IPS-18c (cell line): ENCODE results near the gene GCH1.
A peak's percentile ranks its signal among the peaks of the same experiment; 100 is the strongest.
"Not testable (repeated sequence)": the region's sequence is repeated elsewhere in the genome, so short reads cannot be mapped to it uniquely, and the experiment has no call there.

ENCODE experiments used
- H3K4me3 ChIP-seq: 2 replicates; pipeline ENCODE4 v1.7.0; 2013; ENCODE audit warnings: low read depth, mild to moderate bottlenecking, low read length, moderate library complexity; ENCODE audit not compliant: insufficient read depth
- H3K9me3 ChIP-seq: one replicate; pipeline ENCODE4 v1.6.1; 2013; ENCODE audit warnings: mild to moderate bottlenecking, low read length, moderate library complexity; ENCODE audit not compliant: control insufficient read depth, insufficient read depth

GCH1 gene

GRCh38 chr14:54881761-54882401, 20.7 kb downstream of the GCH1 start:
- Histone ChIP-seq H3K4me3 (no peak overlapping the region), H3K9me3 (no peaks in the 10 kb centered on the region)

DNA sequence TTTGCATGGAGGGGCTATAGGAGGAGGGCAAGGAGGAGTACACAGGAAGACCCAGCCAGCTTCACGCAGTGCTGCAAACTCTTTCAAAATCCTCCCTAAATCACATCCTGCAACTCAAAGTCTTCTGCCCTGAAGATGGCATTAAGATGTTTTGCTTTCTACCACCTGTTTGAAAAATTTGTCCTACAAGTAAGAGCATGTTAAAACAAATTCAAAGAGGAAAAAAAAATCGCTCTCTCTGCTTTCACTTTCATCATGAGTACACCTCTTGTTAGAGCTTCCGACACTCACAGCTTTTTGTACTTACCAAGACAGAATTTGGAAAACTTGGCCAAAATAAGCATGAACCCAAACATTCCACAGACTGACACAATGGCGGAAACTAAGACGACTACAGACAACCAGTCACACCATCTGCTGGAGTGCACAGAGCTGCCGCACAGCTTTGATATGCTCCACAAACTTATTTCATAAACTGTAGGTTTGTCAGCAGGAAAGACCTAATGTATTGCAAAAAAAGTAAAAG, 21.3 kb downstream of the GCH1 start:
- H3K4me3 ChIP-seq, result no peak overlapping the region
- H3K9me3 ChIP-seq, result no peaks in the 10 kb centered on the region

- Histone ChIP-seq H3K9me3 (no peaks in the 10 kb centered on the region), H3K4me3 (no peak overlapping the region)
These were observed 25.0 kb downstream of the GCH1 start for GRCh38 chr14:54877703-54878021.

- H3K4me3 ChIP-seq, result no peak overlapping the region
- no peaks in the 10 kb centered on the region for H3K9me3 ChIP-seq
These were observed 25.5 kb downstream of the GCH1 start for GRCh38 chr14:54877015-54877702.

DNA sequence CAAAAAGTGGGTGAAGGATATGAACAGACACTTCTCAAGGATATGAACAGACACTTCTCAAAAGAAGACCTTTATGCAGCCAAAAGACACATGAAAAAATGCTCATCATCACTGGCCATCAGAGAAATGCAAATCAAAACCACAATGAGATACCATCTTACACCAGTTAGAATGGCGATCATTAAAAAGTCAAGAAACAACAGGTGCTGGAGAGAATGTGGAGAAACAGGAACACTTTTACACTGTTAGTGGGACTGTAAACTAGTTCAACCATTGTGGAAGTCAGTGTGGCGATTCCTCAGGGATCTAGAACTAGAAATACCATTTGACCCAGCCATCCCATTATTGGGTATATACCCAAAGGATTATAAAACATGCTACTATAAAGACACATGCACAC, 27.0 kb downstream of the GCH1 start:
- H3K9me3 ChIP-seq, result not testable (repeated sequence)

GRCh38 chr14:54870154-54871090, 32.2 kb downstream of the GCH1 start:
- not testable (repeated sequence) for H3K9me3 ChIP-seq
- H3K4me3 ChIP-seq, result peak overlapping the region; percentile 43

More for the DNA sequence above, 27.0 kb downstream of the GCH1 start:
- not testable (repeated sequence) for H3K4me3 ChIP-seq

DNA sequence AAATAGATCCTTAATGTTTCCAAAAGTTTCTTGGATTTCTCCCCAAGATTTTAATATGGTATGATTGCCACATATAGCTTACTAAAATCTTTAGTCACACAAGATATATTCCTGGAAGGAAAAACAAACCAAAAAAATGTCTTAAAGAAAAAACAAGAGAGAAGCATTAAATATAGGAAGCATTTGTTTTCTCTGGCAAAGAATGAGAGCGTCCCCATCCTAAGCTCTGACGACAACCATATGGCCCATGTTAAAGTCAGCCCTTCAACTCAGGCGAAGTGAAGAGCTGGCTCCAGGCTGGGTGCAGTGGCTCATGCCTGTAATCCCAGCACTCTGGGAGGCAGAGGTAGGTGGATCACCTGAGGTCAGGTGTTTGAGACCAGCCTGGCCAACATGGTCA, 35.6 kb downstream of the GCH1 start:
- H3K9me3 ChIP-seq, result no peaks in the 10 kb centered on the region
- no peak overlapping the region for H3K4me3 ChIP-seq

DNA sequence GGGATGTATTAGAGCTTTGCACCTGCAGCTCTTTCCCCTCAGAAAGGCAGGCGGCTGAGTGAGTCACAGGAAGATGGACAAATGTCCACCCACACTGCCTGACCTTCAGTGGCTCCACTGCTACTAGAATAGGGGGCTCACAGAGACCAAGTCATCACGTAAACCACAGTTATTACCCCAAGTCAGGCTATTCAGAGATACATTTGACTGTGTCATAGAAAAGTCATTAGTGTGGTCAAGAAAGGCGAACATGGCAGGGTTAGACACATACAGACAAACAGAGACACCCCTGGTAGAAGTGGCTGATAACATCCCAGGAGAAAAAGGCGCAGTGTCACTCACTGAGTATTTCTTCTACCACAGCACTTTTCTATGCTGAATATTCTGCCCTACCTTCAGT, 36.0 kb downstream of the GCH1 start:
- Histone ChIP-seq H3K9me3 (no peaks in the 10 kb centered on the region), H3K4me3 (no peak overlapping the region)

DNA sequence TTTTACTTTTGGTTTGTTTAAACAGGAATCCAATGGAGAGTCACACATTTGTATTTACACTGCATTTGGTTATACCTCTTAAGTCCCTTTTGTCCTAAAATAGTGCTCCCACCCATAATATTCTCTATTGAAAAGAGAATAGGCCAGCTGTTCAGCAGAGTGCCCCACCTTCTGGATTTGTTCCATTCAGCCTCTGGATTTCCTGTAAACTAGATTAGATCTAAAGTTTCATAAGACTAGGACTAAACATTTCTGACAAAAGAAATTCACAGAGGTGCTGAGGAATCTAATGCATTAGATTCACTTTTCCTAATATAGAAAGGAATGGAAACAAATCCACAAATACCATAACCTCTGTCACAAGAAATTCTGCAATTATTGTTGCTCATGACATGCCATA, 38.1 kb downstream of the GCH1 start:
- H3K4me3 ChIP-seq, result no peak overlapping the region
- H3K9me3 ChIP-seq, result no peaks in the 10 kb centered on the region

GRCh38 chr14:54857830-54858269, 44.8 kb downstream of the GCH1 start:
- H3K4me3 ChIP-seq, result no peak overlapping the region
- no peaks in the 10 kb centered on the region for H3K9me3 ChIP-seq

DNA sequence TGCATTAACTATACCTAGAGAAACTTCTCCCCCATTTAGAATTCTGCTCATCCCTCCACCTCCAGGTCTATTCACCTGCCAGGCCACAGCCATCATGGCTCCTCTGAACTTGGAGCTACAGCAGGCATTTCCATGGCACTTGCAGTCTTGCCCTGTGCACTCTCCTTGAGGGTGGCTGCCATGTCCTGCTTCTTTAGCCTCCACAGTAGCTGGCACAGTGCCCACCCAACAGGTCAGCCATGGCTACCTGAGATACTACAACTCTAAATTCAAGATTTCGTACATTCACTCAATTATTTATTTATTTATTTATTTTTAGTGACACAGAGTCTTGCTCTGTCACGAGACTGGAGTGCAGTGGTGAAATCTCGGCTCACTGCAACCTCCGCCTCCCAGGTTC, 46.5 kb downstream of the GCH1 start:
- Histone ChIP-seq H3K4me3 (no peak overlapping the region), H3K9me3 (no peaks in the 10 kb centered on the region)

- Histone ChIP-seq H3K4me3 (no peak overlapping the region), H3K9me3 (no peaks in the 10 kb centered on the region)
These were observed 48.4 kb downstream of the GCH1 start for GRCh38 chr14:54854181-54854580.

DNA sequence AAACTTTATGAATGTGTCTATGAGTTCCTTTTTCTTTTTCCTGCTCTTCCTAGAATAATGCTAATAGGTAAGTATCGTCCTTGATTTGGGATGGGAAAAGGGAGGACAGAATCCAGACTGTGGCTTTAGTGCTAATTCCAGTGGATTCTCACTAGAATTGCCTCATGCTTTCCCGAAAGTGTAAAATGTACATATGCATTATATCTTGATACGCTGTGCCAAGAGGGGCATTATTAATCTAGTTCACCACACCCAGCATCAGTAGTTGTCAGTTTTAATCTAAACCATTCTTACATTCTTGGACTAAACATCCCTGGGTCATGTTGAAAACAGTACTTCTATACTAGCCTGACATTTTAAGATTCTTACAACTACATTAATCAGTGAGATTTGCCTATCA, 49.3 kb downstream of the GCH1 start:
- no peak overlapping the region for H3K4me3 ChIP-seq
- no peaks in the 10 kb centered on the region for H3K9me3 ChIP-seq

GRCh38 chr14:54852215-54852614, 50.4 kb downstream of the GCH1 start:
- Histone ChIP-seq H3K4me3 (no peak overlapping the region), H3K9me3 (no peaks in the 10 kb centered on the region)

DNA sequence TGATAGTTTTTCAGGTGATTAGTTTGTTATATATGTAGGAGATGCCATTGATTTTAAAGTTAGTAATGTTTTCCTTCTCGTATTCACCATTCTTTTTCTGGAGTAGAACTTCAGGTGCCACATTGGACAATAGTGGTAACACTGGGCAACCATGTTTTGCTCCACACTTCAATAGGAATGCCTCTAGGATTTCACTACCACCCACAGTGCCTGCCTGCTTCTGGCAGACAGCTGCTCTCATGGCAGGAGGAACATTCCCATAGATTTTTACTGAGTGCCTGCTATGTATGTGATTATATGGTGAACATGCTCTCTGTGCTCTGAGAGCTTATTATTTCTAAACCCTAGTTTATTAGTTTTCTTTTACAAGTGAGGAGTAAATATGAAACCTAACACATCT, 53.7 kb downstream of the GCH1 start:
- Histone ChIP-seq H3K4me3 (no peak overlapping the region), H3K9me3 (no peaks in the 10 kb centered on the region)

- Histone ChIP-seq H3K4me3 (no peak overlapping the region), H3K9me3 (no peaks in the 10 kb centered on the region)
These were observed 57.0 kb downstream of the GCH1 start for GRCh38 chr14:54845641-54846040.

- no peaks in the 10 kb centered on the region for H3K9me3 ChIP-seq
- H3K4me3 ChIP-seq, result no peak overlapping the region
These were observed 58.1 kb downstream of the GCH1 start for GRCh38 chr14:54844479-54844878.

GRCh38 chr14:54840798-54841197, 61.8 kb downstream of the GCH1 start:
- Histone ChIP-seq H3K9me3 (no peaks in the 10 kb centered on the region), H3K4me3 (no peak overlapping the region)
